ES-I3 (cell line): ENCODE results near the gene CDC5L.

Source experiments
- H3K36me3 ChIP-seq: 2 replicates; pipeline ENCODE4 v1.6.1; 2013; ENCODE audit warnings: mild to moderate bottlenecking, low read length, control low read depth, moderate library complexity; ENCODE audit not compliant: insufficient read depth
- H3K4me1 ChIP-seq: 2 replicates; pipeline ENCODE4 v1.6.1; 2013; ENCODE audit warnings: mild to moderate bottlenecking, control low read depth, low read length; ENCODE audit not compliant: insufficient read depth
- H3K9ac ChIP-seq: 2 replicates; pipeline ENCODE4 v1.6.1; 2013; ENCODE audit warnings: low read depth, mild to moderate bottlenecking, low read length, moderate library complexity
- H3K9me3 ChIP-seq: 2 replicates; pipeline ENCODE4 v1.6.1; 2013; ENCODE audit warnings: mild to moderate bottlenecking, low read length, moderate library complexity; ENCODE audit not compliant: control insufficient read depth, insufficient read depth

Gene CDC5L

DNA sequence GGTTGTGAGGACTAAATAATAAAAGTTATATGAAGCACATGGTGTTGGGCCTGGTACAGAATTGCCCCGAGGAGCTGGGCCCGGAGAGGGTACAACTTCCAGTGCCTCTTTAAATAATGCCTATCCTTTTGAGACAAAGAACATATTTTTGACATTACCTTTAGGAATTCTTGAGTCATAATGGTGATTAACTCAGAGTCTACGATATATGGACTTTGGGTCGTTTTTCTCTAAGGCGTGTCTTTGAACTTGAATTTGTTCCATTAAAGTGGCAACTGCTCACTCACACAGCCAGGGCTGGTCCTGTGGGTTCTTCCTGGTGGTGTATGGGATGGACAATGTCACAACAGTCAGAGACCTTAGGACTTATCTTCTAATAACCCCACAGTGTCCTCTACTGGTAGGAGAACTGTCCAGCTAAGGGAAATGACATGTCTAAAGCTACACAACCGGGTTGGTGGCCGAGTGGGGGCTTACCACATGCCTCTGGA, 106.5 kb downstream of the CDC5L start:
- H3K9me3 ChIP-seq: no peaks in the 10 kb centered on the region
- H3K4me1 ChIP-seq: no peaks in the 10 kb centered on the region
- no peak overlapping the region for H3K9ac ChIP-seq
- no peaks in the 10 kb centered on the region for H3K36me3 ChIP-seq

DNA sequence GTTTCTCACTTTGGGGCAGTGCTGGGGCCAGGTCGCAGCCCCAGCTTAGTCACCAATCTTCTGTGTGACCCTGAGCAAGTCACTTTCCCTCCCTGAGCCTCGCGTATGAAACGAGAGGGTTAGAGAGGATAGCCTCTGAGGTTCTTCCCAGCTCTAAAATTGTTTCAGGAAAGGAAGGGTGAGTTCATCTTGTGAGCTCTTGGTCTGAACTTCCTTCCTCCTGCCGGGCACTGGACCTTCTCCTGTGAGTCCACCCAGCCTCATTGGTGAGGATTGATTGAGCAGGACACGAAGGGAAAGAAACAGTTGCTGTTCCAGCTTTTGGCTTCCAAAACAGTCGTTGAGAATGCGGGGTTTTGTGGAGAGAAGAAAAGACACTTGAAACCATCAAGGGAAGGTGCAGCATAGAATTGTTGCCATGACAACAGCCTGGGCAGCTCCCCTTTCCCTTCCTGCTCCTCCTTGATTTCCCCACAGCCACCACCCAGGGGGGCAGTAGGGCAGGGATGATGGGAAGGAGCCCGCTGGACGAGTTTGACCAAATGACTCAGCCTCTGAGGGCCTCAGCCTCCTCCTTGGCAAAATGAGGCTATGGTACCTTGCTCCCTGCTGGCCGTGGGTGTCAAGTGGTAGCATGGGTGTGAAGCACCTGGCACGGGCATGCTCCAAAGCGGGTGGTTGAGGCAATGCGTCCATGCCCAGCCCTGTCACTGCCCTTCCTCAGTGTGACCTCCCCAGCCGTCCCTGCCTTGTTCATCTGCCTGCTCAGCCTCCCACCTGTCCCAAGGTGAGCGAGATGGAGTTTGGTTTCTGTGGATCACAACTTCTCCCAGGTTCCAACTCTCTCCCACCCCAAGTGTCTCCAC, 107.8 kb downstream of the CDC5L start:
- Histone ChIP-seq H3K9me3 (no peaks in the 10 kb centered on the region), H3K9ac (no peak overlapping the region), H3K4me1 (no peaks in the 10 kb centered on the region), H3K36me3 (no peaks in the 10 kb centered on the region)

DNA sequence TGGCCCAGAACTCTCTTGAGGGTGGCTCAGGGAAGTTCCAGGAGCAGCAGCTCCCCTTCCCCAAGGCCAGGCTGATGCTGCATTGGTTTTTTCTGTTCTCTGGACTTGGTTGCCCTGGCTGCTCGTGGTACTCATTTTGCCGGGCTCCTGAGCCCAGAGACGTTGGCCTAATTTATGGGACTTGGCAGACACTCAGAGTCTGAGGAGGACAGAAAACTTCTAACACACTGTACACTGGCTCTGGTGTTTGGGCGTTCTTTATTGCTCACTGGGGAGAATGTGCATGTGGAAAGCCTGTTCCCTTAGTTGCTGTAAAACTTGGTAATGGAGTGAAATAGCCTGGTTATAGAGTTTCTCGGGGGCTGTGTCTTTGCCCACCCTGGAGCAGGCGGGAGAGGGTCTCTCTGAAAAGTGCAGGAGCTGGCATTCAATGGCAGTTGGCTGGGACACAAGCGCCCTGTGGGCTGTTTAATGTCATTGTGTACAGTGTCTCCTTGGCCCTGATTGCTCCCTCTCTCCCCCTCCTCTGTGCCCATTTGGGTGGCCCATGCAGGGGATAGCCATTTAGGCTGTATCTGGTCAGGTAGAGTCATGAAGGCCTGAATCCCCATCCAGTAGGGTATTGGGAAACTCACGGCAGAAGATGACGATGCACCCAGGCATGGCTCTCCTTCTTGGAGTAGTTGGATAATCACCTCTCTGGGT, 109.3 kb downstream of the CDC5L start:
- Histone ChIP-seq H3K9me3 (no peaks in the 10 kb centered on the region; the same call in 1 of the 2 replicates), H3K36me3 (no peaks in the 10 kb centered on the region), H3K9ac (no peak overlapping the region), H3K4me1 (no peaks in the 10 kb centered on the region)

DNA sequence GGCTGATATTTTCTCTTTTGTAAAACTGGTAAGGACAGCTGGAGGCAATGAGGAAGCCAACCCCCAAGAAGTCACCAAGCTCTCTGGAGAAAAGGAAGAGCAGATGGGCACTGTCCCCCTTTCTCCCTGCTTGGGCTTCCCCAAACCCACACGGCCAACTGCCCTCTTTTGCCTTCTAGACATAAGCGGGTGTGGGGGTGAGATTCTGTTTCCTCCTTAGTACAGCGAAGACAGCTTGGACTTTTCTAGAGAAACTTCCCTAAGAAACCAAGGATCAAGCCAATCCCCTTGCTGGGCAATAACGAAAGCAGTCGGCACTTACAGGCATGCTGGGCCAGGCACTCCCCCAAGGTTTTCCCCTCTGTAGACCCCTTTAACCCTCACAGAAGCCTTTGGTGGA, 110.3 kb downstream of the CDC5L start:
- Histone ChIP-seq H3K9ac (no peak overlapping the region), H3K4me1 (no peaks in the 10 kb centered on the region), H3K9me3 (no peaks in the 10 kb centered on the region; the same call in 1 of the 2 replicates), H3K36me3 (no peaks in the 10 kb centered on the region)

DNA sequence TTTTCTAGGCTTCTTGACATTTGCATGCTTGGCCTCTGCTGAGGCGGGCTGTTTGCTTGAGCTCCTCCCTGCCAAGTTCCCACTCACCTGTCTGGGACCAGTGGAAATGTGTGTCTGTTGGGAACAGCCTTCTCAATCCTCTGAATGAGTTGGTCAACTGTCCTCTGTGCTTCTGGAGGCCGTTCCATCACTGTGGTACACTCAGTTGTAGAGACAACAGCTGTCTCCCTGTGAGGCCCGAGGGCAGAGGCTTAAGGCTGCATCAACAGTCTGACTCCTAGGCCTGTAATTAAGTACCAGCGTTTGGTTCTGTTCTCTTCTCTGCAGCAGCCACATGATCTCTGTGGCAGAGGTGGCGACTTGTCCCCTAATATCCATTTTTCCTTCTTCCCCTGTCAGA, 110.9 kb downstream of the CDC5L start:
- no peak overlapping the region for H3K9ac ChIP-seq
- H3K36me3 ChIP-seq: no peaks in the 10 kb centered on the region
- H3K4me1 ChIP-seq: no peaks in the 10 kb centered on the region
- no peaks in the 10 kb centered on the region; the same call in 1 of the 2 replicates for H3K9me3 ChIP-seq

DNA sequence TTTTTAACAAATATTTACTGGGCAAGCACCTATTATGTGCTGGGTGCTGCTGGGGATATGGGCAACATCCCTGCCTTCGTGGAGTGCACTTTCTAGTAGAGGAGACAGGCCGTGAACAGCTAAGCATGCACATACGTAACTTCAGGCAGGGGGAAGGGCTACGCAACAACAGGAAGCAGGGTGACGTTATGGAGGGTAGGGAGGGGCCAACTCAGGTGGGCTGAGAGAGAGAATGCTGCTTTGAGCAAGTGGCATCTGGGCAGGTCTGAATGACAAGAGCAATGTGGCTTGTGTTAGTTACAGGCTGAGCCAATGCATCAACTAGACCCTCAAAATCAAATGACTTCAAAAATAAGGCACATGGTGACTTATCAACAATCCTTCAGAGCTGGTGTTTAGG, 112.1 kb downstream of the CDC5L start:
- no peak overlapping the region for H3K9ac ChIP-seq
- H3K36me3 ChIP-seq: no peaks in the 10 kb centered on the region
- H3K4me1 ChIP-seq: no peaks in the 10 kb centered on the region
- no peaks in the 10 kb centered on the region; the same call in 1 of the 2 replicates for H3K9me3 ChIP-seq
